ENCODE measurements around the gene VAC14. TPM values are rescaled to one million over a fixed set of nuclear protein-coding genes. Genes with fewer than 3 reads are reported as not detected.

VAC14 gene
- total RNA-seq, 4 donors from 2014 or later: 43.4 to 69.4 (median 63.1) TPM

GRCh38 chr16:70663524-70664324, 137.2 kb downstream of the VAC14 start:
- Histone ChIP-seq H3K9me3 (no peaks in the 10 kb centered on the region), H3K4me1 (no peaks in the 10 kb centered on the region), H3K36me3 (peaks cover 37 to 38% of the 10 kb centered on the region in 2 donors), H3K27me3 (no peaks in the 10 kb centered on the region), H3K4me3 (replicated peaks in 1 of 3) (no peak overlapping the region), H3K27ac (no peak overlapping the region)
- TF ChIP-seq CTCF (IDR thresholded peaks at IDR 0.05): no peak
- no peak for TF ChIP-seq POLR2A (IDR thresholded peaks at IDR 0.05)
- no peak for DNase-seq
- 96 to 97% methylated on average over 27 to 42 of the region's 56 CpGs for WGBS, 2 donors
- intact Hi-C loops (cut with DNase I): no loop called here

GRCh38 chr16:70662991-70663523, 137.9 kb downstream of the VAC14 start:
- DNase-seq: no peak
- WGBS, 2 donors: 87% methylated on average over 11 to 12 of the region's 13 CpGs
- no peak overlapping the region for H3K27ac ChIP-seq
- intact Hi-C loops (cut with DNase I): no loop called here
- TF ChIP-seq POLR2A (IDR thresholded peaks at IDR 0.05) (no peak), CTCF (IDR thresholded peaks at IDR 0.05) (no peak)
- H3K4me3 ChIP-seq (replicated peaks in 1 of 3): no peak overlapping the region
- H3K4me1 ChIP-seq: no peaks in the 10 kb centered on the region
- H3K36me3 ChIP-seq: peaks cover 33 to 38% of the 10 kb centered on the region in 2 donors
- H3K27me3 ChIP-seq: no peaks in the 10 kb centered on the region
- no peaks in the 10 kb centered on the region for H3K9me3 ChIP-seq

- no peak for TF ChIP-seq CTCF (IDR thresholded peaks at IDR 0.05)
- TF ChIP-seq POLR2A (IDR thresholded peaks at IDR 0.05): no peak
Measured at GRCh38 chr16:70661918-70662641, 138.9 kb downstream of the VAC14 start.

GRCh38 chr16:70661534-70661917, 139.4 kb downstream of the VAC14 start:
- Histone ChIP-seq H3K4me3 (replicated peaks in 1 of 3) (no peak overlapping the region), H3K27ac (no peak overlapping the region), H3K9me3 (no peaks in the 10 kb centered on the region), H3K27me3 (no peaks in the 10 kb centered on the region), H3K36me3 (peaks cover 31 to 35% of the 10 kb centered on the region in 2 donors), H3K4me1 (no peaks in the 10 kb centered on the region)
- WGBS, 2 donors: 85 to 86% methylated on average over 17 of the region's 17 CpGs
- intact Hi-C loops (cut with DNase I): no loop called here
- DNase-seq: no peak
- TF ChIP-seq CTCF (IDR thresholded peaks at IDR 0.05) (no peak), POLR2A (IDR thresholded peaks at IDR 0.05) (no peak)

More at GRCh38 chr16:70661918-70662641, 138.9 kb downstream of the VAC14 start:
- Histone ChIP-seq H3K27me3 (no peaks in the 10 kb centered on the region), H3K36me3 (peaks cover 33 to 38% of the 10 kb centered on the region in 2 donors), H3K4me3 (replicated peaks in 1 of 3) (no peak overlapping the region), H3K9me3 (no peaks in the 10 kb centered on the region), H3K27ac (no peak overlapping the region), H3K4me1 (no peaks in the 10 kb centered on the region)
- DNase-seq: no peak
- intact Hi-C loops (cut with DNase I): no loop called here
- WGBS, 2 donors: 84 to 85% methylated on average over 16 to 19 of the region's 21 CpGs
